WTC11 (cell line): ENCODE measurements around the gene PPP1R26. TPM values are rescaled to one million over a fixed set of nuclear protein-coding genes. Genes with fewer than 3 reads are reported as not detected.

Experiments used
- ATAC-seq: fragments of 200-7000 bp; cut with Tn5 transposase; 2 replicates; pipeline ENCODE4 v1.10.0; 2021; ENCODE audit warnings: mild to moderate bottlenecking, moderate library complexity
- CTCF ChIA-PET: fragments of 300-600 bp; sonication (Branson Sonifier 250); formaldehyde crosslinking; loops from one replicate; lab custom pipeline; 2021; ENCODE audit warnings: antibody characterized with exemption; lab: Charles Lee
- POLR2A ChIA-PET: fragments of 350-600 bp; sonication (Branson Sonifier 250); formaldehyde crosslinking; loops from one replicate; lab custom pipeline; 2021; ENCODE audit warnings: antibody characterized with exemption; lab: Charles Lee
- DNase-seq: peaks from one replicate; pipeline ENCODE4 v3.0.0; 2021; ENCODE audit warnings: low spot score
- H3K27ac Mint-ChIP-seq: 2 replicates; pipeline ENCODE4 v1.8.0; 2021; ENCODE audit warnings: mixed read lengths
- H3K27me3 Mint-ChIP-seq: 2 replicates; pipeline ENCODE4 v1.8.0; 2021; ENCODE audit warnings: low read depth, mild to moderate bottlenecking, moderate library complexity, mixed read lengths
- H3K36me3 Mint-ChIP-seq: 2 replicates; pipeline ENCODE4 v1.8.0; 2021; ENCODE audit warnings: mixed read lengths
- H3K4me1 Mint-ChIP-seq: 2 replicates; pipeline ENCODE4 v1.8.0; 2022; ENCODE audit warnings: mixed read lengths
- H3K4me3 Mint-ChIP-seq: 2 replicates; pipeline ENCODE4 v1.8.0; 2021; ENCODE audit warnings: mild to moderate bottlenecking, moderate library complexity, mixed read lengths
- H3K9me3 Mint-ChIP-seq: 2 replicates; pipeline ENCODE4 v1.8.0; 2021; ENCODE audit warnings: mixed read lengths
- ELF4 ChIP-seq: sonication (generic); formaldehyde crosslinking; IDR thresholded peaks from 2 replicates; pipeline ENCODE4 v1.8.1; 2022; ENCODE audit warnings: low read depth, mild to moderate bottlenecking, moderate library complexity, missing genetic modification reagents
- EMX1 ChIP-seq: fragments of 250-450 bp; sonication (Bioruptor Pico); IDR thresholded peaks from 2 replicates; pipeline ENCODE4 v1.8.0; 2021; ENCODE audit warnings: mild to moderate bottlenecking
- JUN ChIP-seq: sonication (generic); formaldehyde crosslinking; IDR thresholded peaks from 2 replicates; pipeline ENCODE4 v1.8.0; 2023; ENCODE audit warnings: mild to moderate bottlenecking, missing genetic modification reagents
- MXD4 ChIP-seq: fragments of 250-450 bp; sonication (Bioruptor Pico); IDR thresholded peaks from 2 replicates; pipeline ENCODE4 v1.8.0; 2021; ENCODE audit warnings: mild to moderate bottlenecking, moderate library complexity, borderline replicate concordance
- NR1H2 ChIP-seq: sonication (generic); formaldehyde crosslinking; IDR thresholded peaks from 2 replicates; pipeline ENCODE4 v1.9.0; 2021; ENCODE audit warnings: mild to moderate bottlenecking, moderate library complexity, missing genetic modification reagents
- NR2C2 ChIP-seq: sonication (generic); formaldehyde crosslinking; IDR thresholded peaks from 2 replicates; pipeline ENCODE4 v1.8.0; 2022; ENCODE audit warnings: mild to moderate bottlenecking, missing genetic modification reagents
- PRRX2 ChIP-seq: fragments of 250-450 bp; sonication (Bioruptor Pico); IDR thresholded peaks from 2 replicates; pipeline ENCODE4 v1.8.0; 2021; ENCODE audit warnings: mild to moderate bottlenecking
- SP1 ChIP-seq: sonication (generic); formaldehyde crosslinking; conservative IDR thresholded peaks from 2 replicates; pipeline ENCODE4 v1.8.1; 2022; ENCODE audit warnings: missing genetic modification reagents
- TEAD1 ChIP-seq: sonication (generic); formaldehyde crosslinking; IDR thresholded peaks from 2 replicates; pipeline ENCODE4 v1.8.0; 2022; ENCODE audit warnings: mild to moderate bottlenecking, missing genetic modification reagents
- ZNF138 ChIP-seq: sonication (generic); formaldehyde crosslinking; conservative IDR thresholded peaks from 2 replicates; pipeline ENCODE4 v1.8.1; 2022; ENCODE audit warnings: mild to moderate bottlenecking, moderate library complexity, missing genetic modification reagents
- ZNF396 ChIP-seq: fragments of 250-450 bp; sonication (Bioruptor Pico); IDR thresholded peaks from 2 replicates; pipeline ENCODE4 v1.8.0; 2021; ENCODE audit warnings: mild to moderate bottlenecking, moderate library complexity, borderline replicate concordance
- total RNA-seq: library from RNA; stranded (reverse); gene quantifications from 3 replicates; pipeline ENCODE4 v1.2.3, GENCODE V29; 2021
- TF ChIP-seq, protein P1 (sequence below): sonication (generic); formaldehyde crosslinking; conservative IDR thresholded peaks from 2 replicates; pipeline ENCODE4 v1.8.1; 2022; ENCODE audit warnings: mild to moderate bottlenecking, missing genetic modification reagents
- TF ChIP-seq, protein P2 (sequence below): sonication (generic); formaldehyde crosslinking; IDR thresholded peaks from 2 replicates; pipeline ENCODE4 v1.8.0; 2022; ENCODE audit warnings: mild to moderate bottlenecking, missing genetic modification reagents
- TF ChIP-seq, protein P3 (sequence below): fragments of 250-450 bp; sonication (Bioruptor Pico); IDR thresholded peaks from 2 replicates; pipeline ENCODE4 v1.9.0; 2021; ENCODE audit warnings: mild to moderate bottlenecking
- TF ChIP-seq, protein P4 (sequence below): sonication (generic); formaldehyde crosslinking; IDR thresholded peaks from 2 replicates; pipeline ENCODE4 v1.8.1; 2023; ENCODE audit warnings: mild to moderate bottlenecking, moderate library complexity, missing genetic modification reagents
- TF ChIP-seq, protein P5 (sequence below): sonication (generic); formaldehyde crosslinking; IDR thresholded peaks from 2 replicates; pipeline ENCODE4 v1.8.0; 2022; ENCODE audit warnings: missing genetic modification reagents
- TF ChIP-seq, protein P6 (sequence below): fragments of 250-450 bp; sonication (Bioruptor Pico); conservative IDR thresholded peaks from 2 replicates; pipeline ENCODE4 v1.9.0; 2021; ENCODE audit warnings: mild to moderate bottlenecking
- TF ChIP-seq, protein P7 (sequence below): sonication (generic); formaldehyde crosslinking; IDR thresholded peaks from 2 replicates; pipeline ENCODE4 v1.8.1; 2023; ENCODE audit warnings: mild to moderate bottlenecking, missing genetic modification reagents
- TF ChIP-seq, protein P8 (sequence below): sonication (generic); formaldehyde crosslinking; IDR thresholded peaks from 2 replicates; pipeline ENCODE4 v1.8.1; 2023; ENCODE audit warnings: mild to moderate bottlenecking, missing genetic modification reagents, moderate library complexity

PPP1R26 gene
- total RNA-seq, 1 experiment from 2014 or later: 44.4 TPM

DNA sequence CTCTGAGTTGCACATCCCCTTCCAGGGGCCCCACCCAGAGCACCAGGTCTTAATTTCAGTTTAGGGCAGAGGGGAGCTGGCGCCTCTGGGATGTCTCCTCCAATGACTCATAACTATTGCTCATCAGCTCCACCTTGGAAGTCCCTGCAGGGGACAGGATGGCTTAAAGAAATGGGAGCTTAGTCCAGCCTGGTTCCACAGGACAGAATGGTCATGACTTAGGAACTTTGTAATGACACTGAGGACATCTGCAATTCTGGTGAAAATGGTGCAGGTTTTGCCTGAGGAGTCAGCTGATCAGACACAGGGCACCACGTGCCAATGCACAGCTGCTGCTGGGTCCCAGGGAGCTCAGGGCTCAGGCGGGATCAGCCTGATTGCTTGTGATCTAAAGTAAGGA, 16.4 kb upstream of the PPP1R26 start:
- H3K4me3 Mint-ChIP-seq: no peak overlapping the region
- no peak overlapping the region for H3K27ac Mint-ChIP-seq
- TF ChIP-seq ZNF396: no peak
- TF ChIP-seq JUN (CRISPR knock-in tag): no peak
- no peak for TF ChIP-seq ELF4 (CRISPR knock-in tag)
- TF ChIP-seq MXD4 (CRISPR knock-in tag): no peak
- no peak for TF ChIP-seq NR2C2 (CRISPR knock-in tag)
- no peak for TF ChIP-seq NR1H2 (CRISPR knock-in tag)
- TF ChIP-seq, protein P1, sequence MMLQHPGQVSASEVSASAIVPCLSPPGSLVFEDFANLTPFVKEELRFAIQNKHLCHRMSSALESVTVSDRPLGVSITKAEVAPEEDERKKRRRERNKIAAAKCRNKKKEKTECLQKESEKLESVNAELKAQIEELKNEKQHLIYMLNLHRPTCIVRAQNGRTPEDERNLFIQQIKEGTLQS: no peak
- TF ChIP-seq, protein P2, sequence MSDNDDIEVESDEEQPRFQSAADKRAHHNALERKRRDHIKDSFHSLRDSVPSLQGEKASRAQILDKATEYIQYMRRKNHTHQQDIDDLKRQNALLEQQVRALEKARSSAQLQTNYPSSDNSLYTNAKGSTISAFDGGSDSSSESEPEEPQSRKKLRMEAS (CRISPR knock-in tag): no peak
- TF ChIP-seq, protein P3, sequence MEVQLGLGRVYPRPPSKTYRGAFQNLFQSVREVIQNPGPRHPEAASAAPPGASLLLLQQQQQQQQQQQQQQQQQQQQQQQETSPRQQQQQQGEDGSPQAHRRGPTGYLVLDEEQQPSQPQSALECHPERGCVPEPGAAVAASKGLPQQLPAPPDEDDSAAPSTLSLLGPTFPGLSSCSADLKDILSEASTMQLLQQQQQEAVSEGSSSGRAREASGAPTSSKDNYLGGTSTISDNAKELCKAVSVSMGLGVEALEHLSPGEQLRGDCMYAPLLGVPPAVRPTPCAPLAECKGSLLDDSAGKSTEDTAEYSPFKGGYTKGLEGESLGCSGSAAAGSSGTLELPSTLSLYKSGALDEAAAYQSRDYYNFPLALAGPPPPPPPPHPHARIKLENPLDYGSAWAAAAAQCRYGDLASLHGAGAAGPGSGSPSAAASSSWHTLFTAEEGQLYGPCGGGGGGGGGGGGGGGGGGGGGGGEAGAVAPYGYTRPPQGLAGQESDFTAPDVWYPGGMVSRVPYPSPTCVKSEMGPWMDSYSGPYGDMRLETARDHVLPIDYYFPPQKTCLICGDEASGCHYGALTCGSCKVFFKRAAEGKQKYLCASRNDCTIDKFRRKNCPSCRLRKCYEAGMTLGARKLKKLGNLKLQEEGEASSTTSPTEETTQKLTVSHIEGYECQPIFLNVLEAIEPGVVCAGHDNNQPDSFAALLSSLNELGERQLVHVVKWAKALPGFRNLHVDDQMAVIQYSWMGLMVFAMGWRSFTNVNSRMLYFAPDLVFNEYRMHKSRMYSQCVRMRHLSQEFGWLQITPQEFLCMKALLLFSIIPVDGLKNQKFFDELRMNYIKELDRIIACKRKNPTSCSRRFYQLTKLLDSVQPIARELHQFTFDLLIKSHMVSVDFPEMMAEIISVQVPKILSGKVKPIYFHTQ (CRISPR knock-in tag): no peak
- TF ChIP-seq, protein P4, sequence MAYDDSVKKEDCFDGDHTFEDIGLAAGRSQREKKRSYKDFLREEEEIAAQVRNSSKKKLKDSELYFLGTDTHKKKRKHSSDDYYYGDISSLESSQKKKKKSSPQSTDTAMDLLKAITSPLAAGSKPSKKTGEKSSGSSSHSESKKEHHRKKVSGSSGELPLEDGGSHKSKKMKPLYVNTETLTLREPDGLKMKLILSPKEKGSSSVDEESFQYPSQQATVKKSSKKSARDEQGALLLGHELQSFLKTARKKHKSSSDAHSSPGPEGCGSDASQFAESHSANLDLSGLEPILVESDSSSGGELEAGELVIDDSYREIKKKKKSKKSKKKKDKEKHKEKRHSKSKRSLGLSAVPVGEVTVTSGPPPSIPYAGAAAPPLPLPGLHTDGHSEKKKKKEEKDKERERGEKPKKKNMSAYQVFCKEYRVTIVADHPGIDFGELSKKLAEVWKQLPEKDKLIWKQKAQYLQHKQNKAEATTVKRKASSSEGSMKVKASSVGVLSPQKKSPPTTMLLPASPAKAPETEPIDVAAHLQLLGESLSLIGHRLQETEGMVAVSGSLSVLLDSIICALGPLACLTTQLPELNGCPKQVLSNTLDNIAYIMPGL: no peak
- TF ChIP-seq, protein P5, sequence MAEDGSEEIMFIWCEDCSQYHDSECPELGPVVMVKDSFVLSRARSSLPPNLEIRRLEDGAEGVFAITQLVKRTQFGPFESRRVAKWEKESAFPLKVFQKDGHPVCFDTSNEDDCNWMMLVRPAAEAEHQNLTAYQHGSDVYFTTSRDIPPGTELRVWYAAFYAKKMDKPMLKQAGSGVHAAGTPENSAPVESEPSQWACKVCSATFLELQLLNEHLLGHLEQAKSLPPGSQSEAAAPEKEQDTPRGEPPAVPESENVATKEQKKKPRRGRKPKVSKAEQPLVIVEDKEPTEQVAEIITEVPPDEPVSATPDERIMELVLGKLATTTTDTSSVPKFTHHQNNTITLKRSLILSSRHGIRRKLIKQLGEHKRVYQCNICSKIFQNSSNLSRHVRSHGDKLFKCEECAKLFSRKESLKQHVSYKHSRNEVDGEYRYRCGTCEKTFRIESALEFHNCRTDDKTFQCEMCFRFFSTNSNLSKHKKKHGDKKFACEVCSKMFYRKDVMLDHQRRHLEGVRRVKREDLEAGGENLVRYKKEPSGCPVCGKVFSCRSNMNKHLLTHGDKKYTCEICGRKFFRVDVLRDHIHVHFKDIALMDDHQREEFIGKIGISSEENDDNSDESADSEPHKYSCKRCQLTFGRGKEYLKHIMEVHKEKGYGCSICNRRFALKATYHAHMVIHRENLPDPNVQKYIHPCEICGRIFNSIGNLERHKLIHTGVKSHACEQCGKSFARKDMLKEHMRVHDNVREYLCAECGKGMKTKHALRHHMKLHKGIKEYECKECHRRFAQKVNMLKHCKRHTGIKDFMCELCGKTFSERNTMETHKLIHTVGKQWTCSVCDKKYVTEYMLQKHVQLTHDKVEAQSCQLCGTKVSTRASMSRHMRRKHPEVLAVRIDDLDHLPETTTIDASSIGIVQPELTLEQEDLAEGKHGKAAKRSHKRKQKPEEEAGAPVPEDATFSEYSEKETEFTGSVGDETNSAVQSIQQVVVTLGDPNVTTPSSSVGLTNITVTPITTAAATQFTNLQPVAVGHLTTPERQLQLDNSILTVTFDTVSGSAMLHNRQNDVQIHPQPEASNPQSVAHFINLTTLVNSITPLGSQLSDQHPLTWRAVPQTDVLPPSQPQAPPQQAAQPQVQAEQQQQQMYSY (CRISPR knock-in tag): no peak
- TF ChIP-seq, protein P6, sequence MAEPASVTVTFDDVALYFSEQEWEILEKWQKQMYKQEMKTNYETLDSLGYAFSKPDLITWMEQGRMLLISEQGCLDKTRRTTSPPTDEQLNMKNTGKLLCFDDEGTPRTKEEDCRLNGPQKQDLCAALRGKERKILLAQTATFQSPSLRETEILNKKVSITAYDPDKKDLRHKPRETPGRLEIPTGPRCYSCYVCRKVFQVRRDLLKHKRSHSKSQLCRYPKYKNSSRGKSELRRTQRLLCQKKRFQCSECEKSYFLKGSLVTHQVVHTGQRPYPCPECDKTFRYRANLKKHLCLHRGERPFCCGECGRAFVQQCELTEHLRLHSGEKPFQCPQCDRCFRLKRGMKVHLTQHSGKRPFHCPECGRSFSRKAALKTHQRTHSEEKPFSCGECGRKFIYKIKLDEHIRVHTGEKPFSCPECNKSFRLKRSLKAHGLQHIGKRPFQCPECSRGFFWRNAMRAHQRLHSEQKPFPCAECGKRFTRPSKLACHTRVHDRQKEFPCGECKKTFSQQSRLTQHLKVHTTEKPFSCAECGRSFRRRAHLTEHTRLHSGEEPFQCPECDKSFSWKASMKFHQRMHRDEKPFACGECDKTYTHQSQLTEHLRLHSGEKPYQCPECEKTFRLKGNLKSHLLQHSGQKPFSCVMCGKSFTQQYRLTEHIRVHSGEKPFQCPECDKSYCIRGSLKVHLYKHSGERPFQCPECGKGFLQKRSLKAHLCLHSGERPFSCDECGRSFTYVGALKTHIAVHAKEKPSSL (CRISPR knock-in tag): no peak
- TF ChIP-seq EMX1 (CRISPR knock-in tag): no peak
- TF ChIP-seq PRRX2 (CRISPR knock-in tag): no peak
- TF ChIP-seq, protein P7, sequence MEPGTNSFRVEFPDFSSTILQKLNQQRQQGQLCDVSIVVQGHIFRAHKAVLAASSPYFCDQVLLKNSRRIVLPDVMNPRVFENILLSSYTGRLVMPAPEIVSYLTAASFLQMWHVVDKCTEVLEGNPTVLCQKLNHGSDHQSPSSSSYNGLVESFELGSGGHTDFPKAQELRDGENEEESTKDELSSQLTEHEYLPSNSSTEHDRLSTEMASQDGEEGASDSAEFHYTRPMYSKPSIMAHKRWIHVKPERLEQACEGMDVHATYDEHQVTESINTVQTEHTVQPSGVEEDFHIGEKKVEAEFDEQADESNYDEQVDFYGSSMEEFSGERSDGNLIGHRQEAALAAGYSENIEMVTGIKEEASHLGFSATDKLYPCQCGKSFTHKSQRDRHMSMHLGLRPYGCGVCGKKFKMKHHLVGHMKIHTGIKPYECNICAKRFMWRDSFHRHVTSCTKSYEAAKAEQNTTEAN (CRISPR knock-in tag): no peak
- no peak for TF ChIP-seq ZNF138 (CRISPR knock-in tag)
- TF ChIP-seq TEAD1 (CRISPR knock-in tag): no peak
- no peak for TF ChIP-seq SP1 (CRISPR knock-in tag)
- TF ChIP-seq, protein P8, sequence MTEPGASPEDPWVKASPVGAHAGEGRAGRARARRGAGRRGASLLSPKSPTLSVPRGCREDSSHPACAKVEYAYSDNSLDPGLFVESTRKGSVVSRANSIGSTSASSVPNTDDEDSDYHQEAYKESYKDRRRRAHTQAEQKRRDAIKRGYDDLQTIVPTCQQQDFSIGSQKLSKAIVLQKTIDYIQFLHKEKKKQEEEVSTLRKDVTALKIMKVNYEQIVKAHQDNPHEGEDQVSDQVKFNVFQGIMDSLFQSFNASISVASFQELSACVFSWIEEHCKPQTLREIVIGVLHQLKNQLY (CRISPR knock-in tag): no peak
- TF ChIP-seq, all 79 proteins: peak for 0
- ATAC-seq: no peak
- CTCF ChIA-PET: interaction anchor here (0.8 kb wide), 1 partner anchor 24 kb away, joined by 3 read pairs; no protein-coding TSS in a partner anchor
- DNase-seq: no peak
- POLR2A ChIA-PET: no interaction called here
- H3K4me1 Mint-ChIP-seq: no peaks in the 10 kb centered on the region
- H3K9me3 Mint-ChIP-seq: peaks cover 5% of the 10 kb centered on the region
- H3K27me3 Mint-ChIP-seq: no peaks in the 10 kb centered on the region
- no peaks in the 10 kb centered on the region for H3K36me3 Mint-ChIP-seq
